HFF-Myc (cell line): ENCODE data around the gene HOXC12.

Experiments
- DNase-seq: peaks from one replicate; pipeline ENCODE4 v3.0.0-alpha.2; 2011; ENCODE audit warnings: low read depth; ENCODE audit errors: extremely low read depth
- H3K4me3 ChIP-seq: replicated peaks from 2 replicates; pipeline ENCODE4 v1.5.1; 2011; ENCODE audit warnings: low read depth, mild to moderate bottlenecking, control low read depth, low read length
- CTCF ChIP-seq: IDR thresholded peaks from 2 replicates; pipeline ENCODE4 v1.5.1; 2012; ENCODE audit warnings: mild to moderate bottlenecking, low read depth, low read length, control low read depth; ENCODE audit errors: missing control alignments

The HOXC12 gene

GRCh38 chr12:53959314-53959713 is 4.6 kb downstream of the HOXC12 start:
- DNase-seq, result no peak

GRCh38 chr12:53960187-53961024 is 5.7 kb downstream of the HOXC12 start:
- no peak overlapping the region for H3K4me3 ChIP-seq
- no peak for DNase-seq
- no peak for TF ChIP-seq CTCF

More at GRCh38 chr12:53959314-53959713, 4.6 kb downstream of the HOXC12 start:
- TF ChIP-seq CTCF, result no peak
- H3K4me3 ChIP-seq, result no peak overlapping the region

- no peak for TF ChIP-seq CTCF
- DNase-seq, result no peak
- no peak overlapping the region for H3K4me3 ChIP-seq
Observed at GRCh38 chr12:53961025-53961761, 6.5 kb downstream of the HOXC12 start.

- TF ChIP-seq CTCF, result no peak
- no peak for DNase-seq
- H3K4me3 ChIP-seq, result no peak overlapping the region
Observed at GRCh38 chr12:53963005-53963404, 8.3 kb downstream of the HOXC12 start.

GRCh38 chr12:53963434-53964314 is 9.0 kb downstream of the HOXC12 start:
- no peak for DNase-seq
- H3K4me3 ChIP-seq, result no peak overlapping the region
- no peak for TF ChIP-seq CTCF

- no peak for DNase-seq
- no peak for TF ChIP-seq CTCF
- no peak overlapping the region for H3K4me3 ChIP-seq
Observed at GRCh38 chr12:53964315-53964713, 9.6 kb downstream of the HOXC12 start.
